ENCODE measurements around the gene FAM13B. TPM values are rescaled to one million over a fixed set of nuclear protein-coding genes. Genes with fewer than 3 reads are reported as not detected.

Gene FAM13B
- total and polyA plus RNA-seq, 9 of the 15 experiments (the other 6 are each of a cell fraction or from before 2014, with no cell fraction given) = 2.3 to 21.6 (median 14.1) TPM

GRCh38 chr5:137888863-137889759, 143.8 kb downstream of the FAM13B start, which contains the start of gene PKD2L2 (continued):
- TF ChIP-seq, protein P1, sequence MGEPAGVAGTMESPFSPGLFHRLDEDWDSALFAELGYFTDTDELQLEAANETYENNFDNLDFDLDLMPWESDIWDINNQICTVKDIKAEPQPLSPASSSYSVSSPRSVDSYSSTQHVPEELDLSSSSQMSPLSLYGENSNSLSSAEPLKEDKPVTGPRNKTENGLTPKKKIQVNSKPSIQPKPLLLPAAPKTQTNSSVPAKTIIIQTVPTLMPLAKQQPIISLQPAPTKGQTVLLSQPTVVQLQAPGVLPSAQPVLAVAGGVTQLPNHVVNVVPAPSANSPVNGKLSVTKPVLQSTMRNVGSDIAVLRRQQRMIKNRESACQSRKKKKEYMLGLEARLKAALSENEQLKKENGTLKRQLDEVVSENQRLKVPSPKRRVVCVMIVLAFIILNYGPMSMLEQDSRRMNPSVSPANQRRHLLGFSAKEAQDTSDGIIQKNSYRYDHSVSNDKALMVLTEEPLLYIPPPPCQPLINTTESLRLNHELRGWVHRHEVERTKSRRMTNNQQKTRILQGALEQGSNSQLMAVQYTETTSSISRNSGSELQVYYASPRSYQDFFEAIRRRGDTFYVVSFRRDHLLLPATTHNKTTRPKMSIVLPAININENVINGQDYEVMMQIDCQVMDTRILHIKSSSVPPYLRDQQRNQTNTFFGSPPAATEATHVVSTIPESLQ (CRISPR knock-in tag; IDR thresholded peaks at IDR 0.05) = peak; percentile 97; the same call in 1 of the 2 replicates
- TF ChIP-seq KDM2B (CRISPR knock-in tag; IDR thresholded peaks at IDR 0.05) (no peak), CAMTA2 (CRISPR knock-in tag; conservative IDR thresholded peaks at IDR 0.05) (no peak), NR2F6 (CRISPR knock-in tag; IDR thresholded peaks at IDR 0.05) (no peak), JUND (IDR thresholded peaks at IDR 0.05; ENCODE audit: borderline replicate concordance, low read depth, low read length) (no peak), JUND (tag; IDR thresholded peaks at IDR 0.05; ENCODE audit: borderline replicate concordance, low read depth, low read length) (peak; percentile 19; the same call in 1 of the 3 replicates), RBM25 (IDR thresholded peaks at IDR 0.05; ENCODE audit: low read depth, low read length, severe bottlenecking) (peak; percentile 97), KAT7 (CRISPR knock-in tag; IDR thresholded peaks at IDR 0.05; ENCODE audit: borderline replicate concordance) (peak; percentile 96; the same call in 1 of the 2 replicates), DEAF1 (CRISPR knock-in tag; IDR thresholded peaks at IDR 0.05) (0 out of 2 replicates have a peak, but pooled peaks have one; percentile 8), MTA3 (IDR thresholded peaks at IDR 0.05; ENCODE audit: borderline replicate concordance) (peak; percentile 76; the same call in 1 of the 2 replicates), POLR2A (conservative IDR thresholded peaks at IDR 0.05) (peak; percentile 93), ZNF639 (CRISPR knock-in tag; conservative IDR thresholded peaks at IDR 0.05 in 1 of 2, IDR thresholded peaks at IDR 0.05 in 1 of 2) (0 out of 4 replicates have a peak, but pooled peaks of 1 of the 2 experiments have one; percentile 28), CREM (IDR thresholded peaks at IDR 0.05; ENCODE audit: low read depth) (peak; percentile 88), NFIC (IDR thresholded peaks at IDR 0.05) (no peak; the same call in 1 of the 2 replicates), MBD2 (IDR thresholded peaks at IDR 0.05; ENCODE audit: borderline replicate concordance, low read depth) (peak; percentile 34; the same call in 1 of the 2 replicates), ZBTB7A (IDR thresholded peaks at IDR 0.05; ENCODE audit: borderline replicate concordance, control insufficient read depth, low read depth, low read length) (peak; percentile 46; the same call in 1 of the 2 replicates), GABPA (tag; conservative IDR thresholded peaks at IDR 0.05; ENCODE audit: low read depth) (peak; percentile 30; the same call in 1 of the 2 replicates)
- TF ChIP-seq, protein P2, sequence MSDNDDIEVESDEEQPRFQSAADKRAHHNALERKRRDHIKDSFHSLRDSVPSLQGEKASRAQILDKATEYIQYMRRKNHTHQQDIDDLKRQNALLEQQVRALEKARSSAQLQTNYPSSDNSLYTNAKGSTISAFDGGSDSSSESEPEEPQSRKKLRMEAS (CRISPR knock-in tag; IDR thresholded peaks at IDR 0.05) = peak; percentile 9; the same call in 1 of the 2 replicates
- TF ChIP-seq, protein P3, sequence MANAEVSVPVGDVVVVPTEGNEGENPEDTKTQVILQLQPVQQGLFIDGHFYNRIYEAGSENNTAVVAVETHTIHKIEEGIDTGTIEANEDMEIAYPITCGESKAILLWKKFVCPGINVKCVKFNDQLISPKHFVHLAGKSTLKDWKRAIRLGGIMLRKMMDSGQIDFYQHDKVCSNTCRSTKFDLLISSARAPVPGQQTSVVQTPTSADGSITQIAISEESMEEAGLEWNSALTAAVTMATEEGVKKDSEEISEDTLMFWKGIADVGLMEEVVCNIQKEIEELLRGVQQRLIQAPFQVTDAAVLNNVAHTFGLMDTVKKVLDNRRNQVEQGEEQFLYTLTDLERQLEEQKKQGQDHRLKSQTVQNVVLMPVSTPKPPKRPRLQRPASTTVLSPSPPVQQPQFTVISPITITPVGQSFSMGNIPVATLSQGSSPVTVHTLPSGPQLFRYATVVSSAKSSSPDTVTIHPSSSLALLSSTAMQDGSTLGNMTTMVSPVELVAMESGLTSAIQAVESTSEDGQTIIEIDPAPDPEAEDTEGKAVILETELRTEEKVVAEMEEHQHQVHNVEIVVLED (CRISPR knock-in tag; IDR thresholded peaks at IDR 0.05) = peak; percentile 80
